Measurements from ENCODE around the gene TMEM181.
"Not testable (repeated sequence)": the region's sequence is repeated elsewhere in the genome, so short reads cannot be mapped to it uniquely, and the experiment has no call there.

Gene TMEM181

DNA sequence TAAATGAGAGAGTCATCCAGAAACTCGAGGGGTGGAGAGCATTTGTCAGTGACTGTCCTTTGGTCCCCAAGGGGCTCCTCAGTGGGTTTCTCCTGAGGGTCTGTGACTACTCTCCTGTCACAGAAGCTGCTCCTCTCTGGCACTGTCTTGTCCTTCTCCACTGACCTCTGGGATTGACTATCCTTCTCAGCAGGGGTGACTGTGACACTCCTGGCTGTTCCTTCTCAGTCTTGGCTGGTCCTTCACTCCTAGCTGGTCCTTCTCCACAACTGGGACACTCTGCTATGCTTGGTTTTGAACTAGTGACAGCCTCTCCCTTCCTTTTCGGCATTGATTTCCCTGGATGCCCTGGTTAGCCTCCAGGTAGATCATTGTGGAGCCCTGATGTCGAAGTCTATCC lies 51.1 kb downstream of the TMEM181 start:
- no peak overlapping the region for H3K27ac ChIP-seq
- no peak overlapping the region for H3K4me3 ChIP-seq

DNA sequence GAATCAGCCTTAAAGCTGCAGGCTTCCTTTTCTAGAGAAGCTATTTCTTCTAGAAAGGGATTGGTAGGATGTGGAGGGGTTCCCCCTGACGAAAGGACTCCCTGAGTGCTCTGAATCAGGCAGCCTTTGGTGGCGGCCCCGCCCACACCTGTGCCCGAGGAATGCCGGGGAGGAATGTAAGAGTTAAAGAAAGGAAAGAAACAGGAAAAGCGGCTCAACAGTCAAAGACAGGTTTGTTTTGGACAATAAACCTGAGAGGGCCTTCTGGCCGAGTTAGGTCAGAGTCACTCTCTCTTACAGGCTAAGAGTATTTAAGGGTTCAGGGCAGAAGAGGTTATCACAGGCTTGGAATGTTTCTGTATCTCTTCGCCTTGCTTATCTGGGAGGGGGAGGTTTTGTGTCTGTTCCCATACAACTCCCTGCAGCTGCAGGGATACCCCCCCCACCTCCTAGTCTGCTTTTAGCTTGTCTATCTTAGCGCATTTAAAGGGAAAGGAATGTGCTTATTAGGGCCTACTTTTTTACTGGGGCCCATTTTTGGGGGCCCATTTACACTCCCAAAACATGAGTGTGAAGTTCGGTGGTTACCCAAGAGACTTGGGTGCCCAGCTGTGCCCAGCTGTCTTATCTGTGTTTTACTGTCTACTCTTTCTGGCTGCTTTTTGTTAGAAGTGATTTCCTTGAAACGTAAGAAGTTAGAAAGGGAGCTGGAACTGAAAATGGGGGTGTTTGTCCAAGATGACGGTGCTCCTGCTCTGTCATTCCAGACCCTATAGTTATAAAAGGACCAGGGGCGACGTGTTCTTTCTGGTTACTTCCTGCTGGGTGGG lies 51.9 kb downstream of the TMEM181 start:
- no peak overlapping the region for H3K4me3 ChIP-seq
- no peak overlapping the region for H3K27ac ChIP-seq

DNA sequence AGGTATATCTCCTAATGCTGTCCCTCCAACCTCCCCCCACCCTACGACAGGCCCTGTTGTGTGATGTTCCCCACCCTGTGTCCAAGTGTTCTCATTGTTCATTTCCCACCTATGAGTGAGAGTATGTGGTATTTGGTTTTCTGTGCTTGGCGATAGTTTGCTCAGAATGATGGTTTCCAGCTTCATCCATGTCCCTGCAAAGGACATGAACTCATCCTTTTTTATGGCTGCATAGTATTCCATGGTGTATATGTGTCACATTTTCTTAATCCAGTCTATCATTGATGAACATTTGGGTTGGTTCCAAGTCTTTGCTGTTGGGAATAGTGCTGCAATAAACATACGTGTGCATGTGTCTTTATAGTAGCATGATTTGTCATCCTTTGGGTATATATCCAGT lies 54.7 kb downstream of the TMEM181 start:
- H3K4me3 ChIP-seq, H3K27ac ChIP-seq: not testable (repeated sequence)

DNA sequence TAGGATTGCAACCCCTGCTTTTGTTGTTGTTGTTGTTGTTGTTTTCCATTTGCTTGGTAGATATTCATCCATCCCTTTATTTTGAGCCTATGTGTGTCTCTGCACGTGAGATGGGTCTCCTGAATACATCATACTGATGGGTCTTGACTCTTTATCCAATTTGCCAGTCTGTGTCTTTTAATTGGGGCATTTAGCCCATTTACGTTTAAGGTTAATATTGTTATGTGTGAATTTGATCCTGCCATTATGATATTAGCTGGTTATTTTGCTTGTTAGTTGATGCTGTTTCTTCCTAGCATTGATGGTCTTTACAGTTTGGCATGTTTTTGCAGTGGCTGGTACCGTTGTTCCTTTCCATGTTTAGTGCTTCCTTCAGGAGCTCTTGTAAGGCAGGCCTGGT lies 58.4 kb downstream of the TMEM181 start:
- H3K27ac ChIP-seq, H3K4me3 ChIP-seq: not testable (repeated sequence)

DNA sequence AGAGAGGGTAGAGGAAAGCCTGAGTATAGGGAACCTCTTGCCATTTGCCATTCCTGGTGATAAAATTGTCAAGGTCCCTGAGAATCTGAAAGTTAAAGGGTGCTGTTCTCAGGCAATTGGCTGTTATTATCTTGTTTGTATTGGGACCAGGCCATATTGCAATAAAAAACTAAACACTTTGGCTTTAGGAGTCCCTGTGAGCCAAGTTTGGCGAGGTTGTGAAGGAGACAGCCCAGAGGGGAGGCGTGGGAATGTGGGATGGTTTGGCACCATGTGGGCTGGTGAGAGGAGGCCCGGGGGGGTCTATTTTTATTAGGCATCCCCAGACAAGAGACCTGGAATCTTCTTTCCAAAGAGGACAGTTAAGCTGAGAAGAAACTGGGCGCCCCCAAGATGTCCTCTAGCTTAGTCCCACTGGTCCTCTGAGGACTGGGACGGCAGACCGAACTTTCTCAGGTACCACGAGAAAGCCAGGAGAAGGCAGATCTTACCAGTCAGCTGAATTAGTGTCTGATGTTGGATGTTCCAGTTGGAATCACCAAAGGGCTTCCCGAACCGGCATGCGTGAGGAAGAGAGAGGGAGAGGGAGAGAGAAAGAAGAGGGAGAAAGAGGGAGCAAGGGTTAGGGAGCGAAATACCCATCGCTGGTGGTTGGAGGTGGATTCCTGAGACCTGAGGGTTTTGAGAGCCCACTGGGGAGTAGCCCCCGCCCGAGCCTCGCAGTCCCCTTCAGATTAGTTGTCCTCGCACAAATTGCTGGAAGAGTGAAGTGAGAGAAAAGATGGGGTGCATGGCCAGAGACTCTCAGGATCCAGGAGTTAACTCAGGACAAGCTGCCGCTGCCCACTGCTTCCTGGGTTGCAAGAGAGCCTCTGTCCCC lies 60.3 kb downstream of the TMEM181 start:
- Histone ChIP-seq H3K27ac (no peak overlapping the region), H3K4me3 (no peak overlapping the region)

DNA sequence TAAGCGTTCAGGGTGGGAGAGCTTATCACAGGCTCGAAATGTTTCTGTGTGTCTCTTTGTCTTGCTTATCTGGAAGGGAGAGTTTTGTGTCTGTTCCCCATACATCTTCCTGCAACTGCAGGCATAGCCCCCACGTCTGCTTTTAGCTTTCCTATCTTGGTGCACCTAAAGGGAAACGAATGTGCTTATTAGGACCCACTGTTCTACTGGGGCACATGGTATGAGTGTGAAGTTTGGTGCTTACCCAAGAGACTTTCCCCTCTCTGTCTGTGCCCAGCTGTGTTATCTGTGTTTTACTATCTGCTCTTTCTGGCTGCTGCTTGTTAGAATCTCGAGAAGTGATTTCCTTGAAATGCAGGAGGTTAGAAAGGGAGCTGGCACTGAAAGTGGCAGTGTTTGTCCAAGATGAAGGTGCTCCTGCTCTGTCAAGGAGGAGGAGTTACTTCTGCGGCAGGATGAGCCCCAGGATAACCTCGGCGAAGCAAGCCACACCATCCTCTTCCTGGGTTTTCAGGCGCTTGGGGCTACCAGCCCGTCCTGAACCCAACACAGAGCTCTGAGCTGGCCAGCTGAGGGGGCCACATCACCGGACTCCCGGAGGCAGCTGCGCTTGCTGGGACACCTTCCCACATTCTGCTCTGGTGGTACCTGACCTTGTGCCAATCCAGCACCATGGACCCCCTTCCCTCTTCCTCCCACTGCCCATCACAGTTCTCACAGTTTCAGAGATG lies 61.2 kb downstream of the TMEM181 start:
- no peak overlapping the region for H3K27ac ChIP-seq
- no peak overlapping the region for H3K4me3 ChIP-seq

DNA sequence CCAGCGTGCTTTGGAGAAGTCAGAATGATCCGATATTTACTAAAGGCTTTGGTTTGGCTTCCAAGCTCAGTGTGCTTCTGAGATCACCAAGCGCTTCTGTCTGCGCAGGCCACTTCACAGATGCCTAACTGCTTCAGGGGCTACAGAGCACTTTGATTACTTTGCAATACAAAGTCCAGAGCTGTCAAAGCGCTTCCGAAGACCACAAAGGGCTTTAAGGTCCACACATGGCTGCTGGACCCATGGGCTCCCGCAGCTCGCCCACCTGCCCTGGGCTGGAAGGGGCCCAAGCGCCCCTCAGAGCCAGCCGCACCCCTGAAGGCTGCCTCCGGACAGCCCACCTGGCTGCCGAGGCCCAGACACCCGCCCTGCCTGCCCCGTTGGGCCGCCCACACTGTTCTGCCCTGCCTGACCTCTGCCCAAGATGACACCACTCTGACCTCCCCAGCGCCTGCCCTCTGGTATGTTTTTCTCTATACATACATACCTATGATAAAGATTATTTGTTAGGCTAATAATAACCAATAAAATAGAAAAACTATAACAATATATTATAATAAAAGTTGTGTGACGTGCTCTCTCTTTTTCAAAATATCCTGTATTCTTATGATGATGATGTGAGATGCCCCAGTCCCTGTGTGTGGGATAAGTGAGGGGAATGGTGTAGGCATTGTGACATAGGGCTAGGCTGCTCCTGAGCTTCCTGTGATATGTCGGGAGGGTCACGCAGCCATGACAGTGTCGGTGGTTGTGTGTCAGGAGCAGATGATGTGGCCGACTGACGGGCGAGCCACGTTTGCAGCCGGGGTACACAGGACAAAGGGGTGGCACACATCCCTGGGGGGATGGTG lies 62.0 kb downstream of the TMEM181 start:
- H3K4me3 ChIP-seq: no peak overlapping the region
- H3K27ac ChIP-seq: peak overlapping the region in 2 of 21 experiments; percentile 16

DNA sequence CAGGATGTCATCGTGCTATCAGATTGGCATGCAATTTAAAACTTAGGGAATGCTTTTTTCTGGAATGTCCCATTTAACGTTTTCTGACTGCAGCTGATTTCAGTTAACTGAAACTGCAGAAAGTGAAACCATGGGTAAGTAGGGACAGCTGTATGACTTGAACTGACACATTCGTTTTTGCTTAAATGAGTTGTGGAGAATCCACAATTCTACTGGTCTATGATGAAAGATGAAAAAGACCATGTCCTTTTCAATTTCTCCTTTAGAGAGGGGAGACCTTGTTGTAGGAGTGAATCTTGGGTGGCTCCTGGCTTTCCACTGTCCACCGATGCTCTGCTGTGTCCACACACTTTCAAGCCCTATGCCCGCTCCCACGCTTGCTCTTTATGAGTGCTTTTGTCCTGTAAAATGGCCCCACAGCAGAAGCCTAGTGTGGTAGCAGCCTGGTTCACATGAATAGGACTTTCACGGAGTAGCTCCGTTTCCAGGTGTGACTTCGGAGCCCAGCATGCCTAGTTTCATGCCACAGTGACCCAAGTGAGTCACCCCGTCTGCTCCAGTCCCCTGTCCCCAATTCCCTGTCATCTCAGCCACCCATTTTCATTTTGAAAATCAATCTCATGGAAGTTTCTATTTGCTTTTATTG lies 62.8 kb downstream of the TMEM181 start:
- H3K4me3 ChIP-seq: no peak overlapping the region
- peak overlapping the region in 2 of 21 experiments; percentile 16 to 49 for H3K27ac ChIP-seq

DNA sequence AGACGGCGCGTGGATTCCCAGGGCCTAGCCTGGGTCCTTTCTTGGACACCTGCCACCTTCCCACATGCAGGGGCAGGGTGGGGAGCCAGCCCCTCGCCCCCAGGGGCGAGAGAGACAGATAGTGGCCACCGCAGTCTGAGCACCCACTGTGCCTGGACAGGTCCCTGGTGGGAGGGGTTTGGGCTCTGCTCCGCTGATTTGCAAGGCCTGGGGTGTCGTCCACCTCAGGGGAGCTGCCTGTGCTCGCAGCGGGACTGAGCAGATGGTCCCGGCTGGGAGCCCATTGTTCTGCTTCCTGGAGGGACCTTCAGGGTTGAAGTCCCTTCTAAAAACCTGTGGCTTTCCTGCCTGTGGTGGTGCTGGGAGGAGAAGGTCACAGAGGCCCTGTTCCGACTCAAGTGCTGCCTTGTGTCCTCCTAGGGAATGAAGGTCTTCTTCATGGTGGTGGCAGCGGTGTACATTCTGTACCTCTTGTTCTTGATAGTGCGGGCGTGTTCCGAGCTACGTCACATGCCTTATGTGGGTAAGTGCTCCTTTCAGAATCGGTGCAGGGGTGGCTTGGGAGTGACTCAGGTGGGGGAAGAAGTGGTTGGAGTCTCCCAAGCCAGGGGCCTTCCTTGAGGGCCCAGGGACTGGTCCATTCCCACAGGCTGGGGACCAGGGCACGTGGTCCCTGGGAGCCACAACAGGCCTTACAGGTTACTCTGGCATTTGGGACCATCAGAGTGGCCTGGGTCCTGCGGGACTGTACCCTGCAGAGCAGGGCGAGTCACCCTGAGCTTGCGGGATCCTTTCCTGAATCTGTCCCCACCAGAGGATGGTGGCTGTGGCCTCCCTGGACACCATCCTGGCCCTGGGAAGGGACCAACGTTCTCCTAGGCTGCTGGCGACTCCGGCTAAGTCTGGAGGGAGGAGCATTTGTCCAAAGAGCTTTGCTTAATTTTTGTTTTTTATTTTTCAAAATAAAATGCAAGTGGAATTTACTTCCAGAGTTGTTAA lies 65.1 kb downstream of the TMEM181 start:
- no peak overlapping the region for H3K27ac ChIP-seq
- no peak overlapping the region for H3K4me3 ChIP-seq

DNA sequence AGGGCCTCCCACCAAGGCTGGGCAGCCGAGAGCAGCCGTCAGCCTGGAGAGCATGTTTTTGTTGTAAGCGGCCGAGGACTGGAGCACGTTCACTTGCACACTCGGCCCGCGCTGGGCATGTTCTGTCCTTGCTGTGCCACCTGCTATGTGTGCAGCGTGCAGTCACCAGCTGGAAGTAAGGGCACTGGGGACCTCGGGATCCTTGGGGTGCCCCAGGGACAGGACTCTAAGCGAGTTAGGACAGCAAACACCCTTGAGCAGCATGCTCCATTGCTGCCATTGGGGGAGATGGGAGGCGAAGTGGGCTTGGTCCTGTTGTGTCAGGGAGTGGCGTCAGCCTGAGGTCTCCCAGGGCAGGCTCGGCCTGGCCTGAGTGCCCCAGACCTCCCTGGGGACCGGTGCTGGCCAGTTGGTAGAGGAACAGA lies 66.0 kb downstream of the TMEM181 start:
- H3K4me3 ChIP-seq: no peak overlapping the region
- no peak overlapping the region for H3K27ac ChIP-seq

DNA sequence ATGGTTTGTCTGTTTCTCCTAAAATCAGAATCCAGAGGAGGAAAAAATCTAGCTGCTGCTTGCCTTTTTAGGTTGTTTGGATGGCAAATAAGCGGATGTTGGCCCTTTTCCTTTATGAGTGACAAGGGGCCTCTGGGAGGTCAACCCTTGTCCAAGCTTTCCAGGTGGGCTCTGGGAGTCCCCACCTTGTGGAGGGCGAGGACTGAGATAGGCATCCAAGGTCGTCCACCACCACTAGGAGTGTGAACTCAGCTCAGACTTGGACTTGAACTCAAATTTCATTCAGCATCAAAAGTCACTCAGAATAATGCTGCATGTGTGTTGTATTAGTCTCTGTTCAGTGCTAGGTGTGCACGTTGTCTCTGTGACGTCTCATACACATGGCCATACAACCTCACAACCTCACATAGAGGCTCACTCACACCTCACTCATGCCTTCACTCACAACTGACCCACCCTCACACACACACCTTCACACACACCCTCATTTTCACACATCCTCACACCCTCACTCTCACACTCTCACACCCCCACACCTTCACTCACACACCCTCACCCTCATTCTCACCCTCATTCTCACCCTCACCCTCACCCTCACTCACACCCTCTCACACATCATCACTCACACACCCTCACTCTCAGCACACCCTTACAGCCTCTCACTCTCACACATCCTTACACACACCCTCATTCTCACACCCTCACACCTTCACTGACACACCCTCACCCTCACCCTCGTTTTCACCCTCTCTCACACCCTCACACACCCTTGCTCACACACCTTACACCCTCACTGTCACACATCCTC lies 66.7 kb downstream of the TMEM181 start:
- Histone ChIP-seq H3K4me3 (no peak overlapping the region), H3K27ac (no peak overlapping the region)

DNA sequence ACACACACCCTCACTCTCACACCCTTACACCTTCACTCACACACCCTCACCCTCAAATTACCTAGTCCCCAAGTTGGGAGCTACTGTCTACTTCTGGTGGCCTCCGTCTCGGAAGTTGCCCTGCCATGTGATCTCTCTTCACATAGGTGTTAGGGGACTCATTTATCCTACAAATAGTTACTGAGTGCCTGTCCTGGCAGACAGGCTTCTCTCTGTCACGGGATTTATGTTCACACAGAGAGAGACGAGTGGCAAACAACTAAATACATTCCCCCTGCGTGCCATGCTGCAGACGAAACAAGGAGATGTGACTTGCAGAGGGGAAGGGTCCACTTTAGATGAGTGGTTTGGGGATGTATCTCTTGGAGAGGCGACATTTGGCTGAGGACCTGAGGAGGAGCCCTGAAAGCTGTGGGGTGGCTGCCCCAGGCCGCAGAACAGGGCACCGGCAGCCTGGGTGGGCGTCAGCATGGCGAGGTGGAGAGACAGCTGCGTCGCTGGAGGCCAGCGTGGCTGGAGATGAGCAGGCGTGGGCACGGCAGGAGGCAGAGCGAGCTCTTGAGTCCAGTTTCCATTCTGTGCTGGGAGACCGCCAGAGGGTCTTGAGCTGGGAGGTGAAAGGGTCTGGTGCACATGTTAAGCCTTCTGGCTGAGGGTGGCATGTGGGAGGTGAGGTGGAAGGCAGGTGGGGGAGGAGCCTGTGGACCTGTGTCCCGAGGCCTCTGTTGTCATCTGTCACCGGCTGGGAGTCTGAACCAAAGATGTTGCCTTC lies 67.5 kb downstream of the TMEM181 start:
- Histone ChIP-seq H3K4me3 (no peak overlapping the region), H3K27ac (no peak overlapping the region)

DNA sequence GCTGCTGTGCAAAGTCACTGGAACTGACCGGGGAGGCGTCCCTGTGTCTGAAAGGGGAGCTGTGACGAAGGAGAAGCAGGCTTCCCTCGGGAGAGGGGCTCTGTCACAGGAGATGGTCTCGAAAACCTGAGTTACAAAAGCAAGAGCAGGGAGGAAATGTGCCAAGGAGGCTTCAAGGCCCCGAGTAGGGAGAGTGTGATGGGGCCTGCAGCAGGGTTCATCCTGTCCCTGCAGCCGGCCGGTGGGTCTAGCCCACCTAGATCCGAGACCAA lies 68.0 kb downstream of the TMEM181 start:
- Histone ChIP-seq H3K27ac (no peak overlapping the region), H3K4me3 (no peak overlapping the region)

DNA sequence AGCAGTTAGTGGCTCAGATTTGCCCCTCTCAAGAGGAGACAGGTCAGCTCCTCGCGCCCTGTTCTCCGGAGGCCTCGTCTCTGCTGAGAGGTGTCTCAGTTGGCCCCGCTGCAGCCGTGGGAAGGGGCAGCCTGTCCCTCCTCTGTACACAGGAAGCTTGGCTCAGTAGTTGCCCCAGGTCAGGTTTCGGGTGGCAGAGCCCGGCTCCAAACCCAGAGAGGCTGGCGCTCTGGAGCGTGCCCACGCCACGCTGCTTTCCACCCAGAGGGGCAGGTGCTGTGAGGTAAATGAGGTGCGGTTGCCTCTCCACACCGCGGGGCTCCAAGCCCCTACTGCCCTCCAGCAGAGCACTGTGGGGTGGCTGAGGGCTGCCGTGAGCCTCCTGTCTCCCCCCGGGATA lies 68.7 kb downstream of the TMEM181 start:
- Histone ChIP-seq H3K27ac (no peak overlapping the region), H3K4me3 (no peak overlapping the region)

DNA sequence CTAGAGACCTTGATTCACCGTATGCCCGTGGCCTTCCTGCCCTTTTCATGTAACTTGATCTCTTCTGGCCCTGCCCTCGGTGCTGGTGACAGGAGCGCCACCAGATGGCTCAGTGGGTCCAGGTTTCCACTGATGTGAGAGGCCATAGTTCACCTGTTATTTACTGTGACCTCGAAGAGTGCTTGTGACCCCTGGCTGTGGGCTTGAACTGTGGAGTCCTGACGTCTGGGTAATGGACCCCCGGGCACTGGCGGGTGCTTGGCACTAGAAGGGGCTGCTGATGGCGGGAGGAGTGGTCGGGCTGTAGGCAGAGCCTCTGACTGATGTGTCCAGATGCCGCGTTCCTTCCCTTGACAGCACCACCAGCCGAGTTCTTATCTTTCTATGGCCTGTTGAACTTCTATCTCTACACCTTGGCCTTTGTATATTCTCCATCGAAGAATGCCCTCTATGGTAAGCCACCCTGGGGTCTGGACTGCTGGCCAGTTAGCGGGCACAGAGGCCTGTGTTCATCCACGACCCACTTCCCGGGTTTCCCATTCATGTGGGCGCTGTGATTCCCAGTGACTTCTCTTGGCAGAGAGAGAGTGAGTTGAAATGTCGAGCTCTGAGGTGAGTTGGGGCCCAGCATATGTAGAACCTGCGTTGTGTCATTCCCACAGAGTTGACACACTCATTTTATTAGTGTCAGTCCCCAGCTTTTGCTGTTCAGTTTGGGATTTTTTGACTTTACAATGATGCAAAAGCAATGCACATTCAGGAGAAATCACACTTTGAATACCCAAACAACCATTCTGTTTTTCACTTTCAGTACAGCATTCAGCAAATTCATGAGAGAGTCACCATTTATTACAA lies 69.7 kb downstream of the TMEM181 start:
- Histone ChIP-seq H3K4me3 (no peak overlapping the region), H3K27ac (peak overlapping the region in 1 of 21 experiments; percentile 3)

Measured in skin epidermis (tissue), 12 donors.